Fibroblast of skin of left quadriceps (primary cell): ENCODE results near the gene KLHL35.
A peak's percentile ranks its signal among the peaks of the same experiment; 100 is the strongest.
"Not testable (repeated sequence)": the region's sequence is repeated elsewhere in the genome, so short reads cannot be mapped to it uniquely, and the experiment has no call there.

Experiments
- DNase-seq, 2 experiments: peaks; one replicate each; pipeline ENCODE4 v3.0.0-alpha.2; 2013; ENCODE audit warnings: low read depth in 2 of 2

Gene KLHL35

DNA sequence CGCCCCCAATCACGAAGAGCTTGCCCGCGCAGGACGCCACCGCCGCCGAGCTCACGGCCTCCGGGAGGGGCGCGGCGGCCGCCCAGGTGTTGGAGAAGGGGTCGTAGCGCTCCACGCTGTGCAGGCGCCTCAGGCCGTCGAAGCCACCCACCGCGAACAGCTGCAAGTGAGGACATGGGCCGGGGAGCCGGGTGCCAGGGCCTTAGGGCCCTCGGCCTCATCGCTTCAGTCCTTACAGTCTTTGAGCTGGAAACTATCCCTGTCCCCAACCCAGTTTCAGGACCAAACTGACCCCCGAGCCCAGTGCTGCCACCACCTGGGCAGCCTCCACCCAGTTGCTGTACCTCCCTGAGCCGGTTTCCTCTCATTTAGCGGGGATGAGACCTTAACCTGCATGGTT lies 7.6 kb downstream of the KLHL35 start:
- no peak for DNase-seq

DNA sequence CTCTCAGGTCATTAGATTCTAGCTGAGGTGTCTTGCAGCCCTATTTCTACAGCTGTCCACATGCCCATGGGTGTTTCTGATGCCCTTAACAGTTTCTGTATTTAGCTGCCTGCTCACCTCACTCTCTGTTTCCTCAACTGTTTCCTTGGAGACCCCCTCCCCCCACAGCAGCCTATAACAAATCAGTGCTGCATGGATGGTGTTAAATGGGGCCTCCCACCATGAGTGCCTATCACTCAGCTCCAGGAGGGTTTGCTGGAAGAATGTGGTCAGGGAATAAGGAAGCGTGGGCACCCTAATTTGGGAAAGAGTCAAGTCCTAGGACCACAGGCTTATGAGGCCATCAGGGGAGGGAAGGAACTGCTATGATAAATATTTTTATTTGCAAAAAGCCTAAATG lies 8.6 kb downstream of the KLHL35 start:
- DNase-seq: no peak

DNA sequence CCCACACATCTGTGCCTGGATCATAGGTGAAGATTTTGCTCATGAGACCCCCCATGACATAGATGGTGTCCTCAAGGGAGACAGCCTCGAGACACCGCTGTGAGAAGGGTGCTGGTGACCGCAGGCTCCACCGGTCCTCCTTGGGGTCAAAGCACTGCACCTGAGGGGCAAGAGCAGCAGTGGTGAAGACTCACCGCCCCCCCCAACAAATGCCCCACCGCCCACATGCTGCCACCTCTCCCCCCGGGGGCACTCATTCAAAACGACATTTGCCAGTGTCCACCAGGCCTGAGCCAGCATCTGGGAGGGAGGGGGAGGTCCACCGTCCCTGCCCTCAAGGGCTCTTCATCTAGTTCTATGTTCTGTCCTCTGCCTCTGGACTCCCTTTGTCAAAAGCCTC lies 9.3 kb downstream of the KLHL35 start:
- no peak for DNase-seq

DNA sequence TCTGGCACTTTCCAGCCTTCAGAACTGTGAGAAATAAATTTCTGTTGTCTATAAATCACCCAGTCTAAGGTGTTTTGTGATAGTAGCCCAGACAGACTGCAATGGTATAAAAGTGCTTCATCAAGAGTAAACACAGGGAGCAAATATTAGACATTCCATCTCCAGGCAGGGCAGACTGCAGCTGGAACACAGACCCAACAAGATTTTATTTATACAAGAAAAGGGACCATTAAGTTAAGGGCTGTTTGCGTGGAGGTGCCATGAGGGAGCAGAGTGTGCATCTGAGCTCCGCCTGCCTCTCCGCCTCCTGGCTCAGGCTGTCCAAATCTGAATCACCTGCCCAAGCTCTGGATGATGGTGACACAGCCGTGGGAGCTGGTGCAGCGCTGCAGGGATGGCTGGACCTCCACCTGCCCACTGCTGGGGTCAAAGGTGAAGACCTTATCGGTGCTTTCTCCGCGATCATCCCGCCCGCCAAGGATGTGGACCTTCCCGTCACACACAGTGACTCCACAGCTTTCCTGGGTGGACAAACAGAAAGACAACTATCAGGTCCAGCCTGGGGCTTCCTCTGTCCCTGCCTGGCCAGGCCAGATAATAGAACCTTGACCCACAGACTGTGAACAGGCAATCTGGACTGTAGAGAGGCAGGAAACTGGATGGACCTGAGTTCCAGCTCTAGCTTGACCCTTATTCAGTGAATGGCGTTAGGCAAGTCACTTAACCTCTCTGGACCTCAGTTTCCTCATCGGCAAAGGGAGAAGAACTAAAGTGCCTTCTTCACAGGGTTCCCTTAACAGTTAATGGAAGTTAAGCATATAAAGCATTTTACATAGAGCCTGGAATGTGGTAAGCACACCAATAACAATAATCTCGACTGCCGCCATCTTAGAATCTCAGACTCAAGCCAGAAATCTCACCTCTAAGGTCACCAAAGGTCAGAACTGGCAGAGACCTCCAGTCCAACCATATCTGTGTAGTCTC lies 10.5 kb downstream of the KLHL35 start:
- DNase-seq: no peak

DNA sequence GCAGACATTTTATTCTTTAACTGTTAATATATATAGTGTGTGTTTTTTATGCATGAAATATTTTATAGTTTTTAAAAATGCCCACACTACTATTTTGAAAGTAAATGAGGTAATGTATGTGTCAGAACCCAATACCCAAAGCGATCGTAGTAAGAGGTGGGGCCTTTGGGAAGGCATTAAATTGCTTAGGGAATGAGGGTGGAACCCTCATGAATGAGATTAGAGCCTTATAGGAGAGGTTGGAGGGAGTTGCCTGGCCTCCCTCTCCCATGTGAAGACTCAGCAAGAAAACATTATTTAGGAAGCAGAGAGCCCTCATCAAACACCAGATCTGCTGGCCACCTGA lies 11.1 kb downstream of the KLHL35 start:
- DNase-seq: no peak

DNA sequence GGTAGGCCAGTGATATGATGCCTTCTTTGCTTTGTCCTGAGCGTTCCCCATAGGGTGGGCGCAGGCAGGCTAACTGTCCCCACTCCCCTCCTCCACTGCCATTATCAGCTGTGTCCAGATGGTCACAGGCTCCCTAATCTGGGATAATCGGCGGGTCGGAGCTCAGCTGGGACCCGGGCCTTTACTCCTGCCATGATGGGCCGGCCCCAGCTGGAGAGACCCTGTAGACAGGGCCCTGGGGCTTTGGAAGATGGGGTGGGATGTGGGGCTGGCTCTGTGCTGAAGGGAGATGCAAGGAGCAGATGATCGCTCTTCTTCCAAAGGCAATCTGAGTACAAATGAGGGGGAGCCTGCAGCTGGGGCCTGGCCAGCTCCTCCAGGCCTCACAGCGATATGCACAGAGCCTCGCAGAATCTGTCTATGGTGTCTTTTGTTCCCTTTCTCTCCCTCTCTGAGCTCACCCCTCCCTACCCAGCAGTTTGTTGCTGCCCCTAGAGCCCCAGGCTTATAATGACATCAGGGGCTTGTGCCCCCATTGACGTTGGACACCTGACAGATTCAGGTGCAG lies 11.9 kb downstream of the KLHL35 start:
- DNase-seq: no peak

DNA sequence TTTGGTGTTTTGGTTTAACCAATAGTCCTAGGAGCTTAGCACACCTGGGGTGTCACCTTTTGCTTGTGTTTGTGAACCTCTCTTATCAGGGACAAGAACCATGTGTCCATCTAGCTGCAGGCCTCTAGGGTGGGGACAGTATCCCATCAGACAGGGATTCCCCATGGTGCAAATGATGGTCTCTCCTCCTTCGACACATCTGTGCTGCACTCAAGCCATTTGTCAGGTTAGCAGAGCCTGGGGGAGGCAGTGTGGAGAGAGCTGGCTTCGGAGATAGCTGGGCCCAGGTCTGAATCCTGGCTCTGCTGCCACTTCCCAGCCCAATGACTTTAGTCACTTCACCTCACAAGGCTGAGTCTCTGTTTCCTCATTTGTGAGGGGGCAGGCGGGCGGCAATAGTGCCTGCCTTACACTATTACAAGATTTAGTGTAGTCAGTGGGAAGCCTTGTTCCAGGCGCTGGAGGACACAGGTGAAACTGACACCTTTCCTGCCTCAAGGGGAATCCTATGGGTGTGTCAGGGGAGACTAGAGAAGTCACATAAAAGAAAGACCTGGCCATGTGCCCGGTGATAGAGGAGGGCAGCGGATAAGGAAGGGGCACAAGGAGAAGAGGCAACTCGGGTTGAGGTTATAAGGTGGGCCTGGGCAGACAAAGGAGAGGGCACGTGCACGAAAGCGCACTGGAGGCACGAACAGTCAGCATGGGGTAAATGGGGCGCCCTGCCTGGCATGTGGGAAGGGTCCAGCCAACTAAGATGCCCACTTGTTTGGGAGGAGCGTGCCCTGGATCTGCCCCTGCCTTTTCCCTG lies 12.6 kb downstream of the KLHL35 start:
- DNase-seq: no peak

DNA sequence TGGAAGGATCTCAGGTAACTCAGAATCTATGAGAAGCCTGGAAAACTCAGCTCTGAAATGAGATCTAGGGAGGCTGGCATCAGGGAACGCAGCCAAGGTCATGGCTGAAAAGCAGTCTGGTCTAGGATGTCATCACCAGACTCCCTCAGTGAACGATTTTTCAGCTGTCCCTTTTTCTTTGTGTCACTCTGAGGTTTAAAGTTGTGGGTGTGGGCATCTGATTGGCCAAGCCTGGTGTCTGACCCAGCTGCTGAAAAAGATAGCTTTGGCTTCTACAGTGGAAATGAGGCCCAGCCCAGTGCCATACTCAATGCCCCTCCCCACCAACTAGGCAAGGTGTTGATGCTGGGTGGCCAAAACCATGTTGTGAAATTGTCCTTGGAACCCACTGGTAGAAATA lies 19.1 kb downstream of the KLHL35 start:
- no peak for DNase-seq

DNA sequence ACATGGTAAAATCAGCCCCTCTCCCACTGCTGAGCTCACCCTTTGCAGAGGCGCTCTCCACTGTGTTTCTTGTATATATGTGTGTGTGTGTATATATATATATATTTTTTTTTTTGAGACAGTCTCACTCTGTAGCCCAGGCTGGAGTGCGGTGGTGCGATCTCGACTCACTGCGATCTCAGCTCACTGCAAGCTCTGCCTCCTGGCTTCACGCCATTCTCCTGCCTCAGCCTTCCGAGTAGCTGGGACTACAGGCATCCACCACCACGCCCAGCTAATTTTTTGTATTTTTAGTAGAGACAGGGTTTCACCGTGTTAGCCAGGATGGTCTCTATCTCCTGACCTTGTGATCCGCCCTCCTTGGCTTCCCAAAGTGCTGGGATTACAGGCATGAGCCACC lies 19.9 kb downstream of the KLHL35 start:
- not testable (repeated sequence) for DNase-seq

DNA sequence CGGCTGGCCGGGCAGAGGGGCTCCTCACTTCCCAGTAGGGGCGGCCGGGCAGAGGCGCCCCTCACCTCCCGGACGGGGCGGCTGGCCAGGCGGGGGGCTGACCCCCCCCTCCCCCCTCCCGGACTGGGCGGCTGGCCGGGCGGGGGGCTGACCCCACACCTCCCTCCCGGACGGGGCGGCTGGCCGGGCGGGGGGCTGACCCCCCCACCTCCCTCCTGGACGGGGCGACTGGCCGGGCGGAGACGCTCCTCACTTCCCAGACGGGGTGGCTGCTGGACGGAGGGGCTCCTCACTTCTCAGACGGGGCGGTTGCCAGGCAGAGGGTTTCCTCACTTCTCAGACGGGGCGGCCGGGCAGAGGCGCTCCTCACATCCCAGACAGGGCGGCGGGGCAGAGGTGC lies 23.0 kb downstream of the KLHL35 start:
- DNase-seq: not testable (repeated sequence)

DNA sequence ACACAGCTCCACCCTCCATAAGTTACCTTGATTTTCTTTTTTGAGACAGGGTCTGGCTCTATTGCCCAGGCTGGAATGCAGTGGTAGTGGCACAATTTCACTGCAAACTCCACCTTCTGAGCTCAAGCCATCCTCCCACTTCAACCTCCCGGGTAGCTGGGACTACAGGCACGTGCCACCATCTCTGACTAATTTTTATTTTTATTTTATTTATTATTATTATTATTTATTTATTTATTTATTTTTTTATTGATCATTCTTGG lies 24.1 kb downstream of the KLHL35 start:
- no peak for DNase-seq

DNA sequence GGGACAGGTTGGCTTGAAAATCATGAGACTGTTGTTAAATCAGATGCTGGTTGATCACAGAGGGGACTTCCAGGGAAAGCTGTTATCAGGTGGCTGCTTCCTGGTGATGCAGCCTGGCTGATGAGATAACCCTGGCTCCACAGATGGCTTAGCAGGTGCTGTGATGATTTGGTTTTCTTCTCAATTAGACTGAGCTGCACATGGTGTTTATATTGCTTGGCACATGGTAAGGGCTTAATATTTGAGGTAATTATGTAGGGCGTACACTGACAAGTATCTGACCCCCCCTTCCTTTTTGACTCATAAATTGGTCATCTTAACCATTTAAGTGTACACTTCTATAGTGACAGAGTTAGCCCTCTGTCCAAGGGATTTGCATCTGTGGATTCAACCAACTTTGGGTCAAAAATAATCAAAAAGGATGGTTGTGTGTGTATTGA lies 26.6 kb downstream of the KLHL35 start:
- no peak for DNase-seq

DNA sequence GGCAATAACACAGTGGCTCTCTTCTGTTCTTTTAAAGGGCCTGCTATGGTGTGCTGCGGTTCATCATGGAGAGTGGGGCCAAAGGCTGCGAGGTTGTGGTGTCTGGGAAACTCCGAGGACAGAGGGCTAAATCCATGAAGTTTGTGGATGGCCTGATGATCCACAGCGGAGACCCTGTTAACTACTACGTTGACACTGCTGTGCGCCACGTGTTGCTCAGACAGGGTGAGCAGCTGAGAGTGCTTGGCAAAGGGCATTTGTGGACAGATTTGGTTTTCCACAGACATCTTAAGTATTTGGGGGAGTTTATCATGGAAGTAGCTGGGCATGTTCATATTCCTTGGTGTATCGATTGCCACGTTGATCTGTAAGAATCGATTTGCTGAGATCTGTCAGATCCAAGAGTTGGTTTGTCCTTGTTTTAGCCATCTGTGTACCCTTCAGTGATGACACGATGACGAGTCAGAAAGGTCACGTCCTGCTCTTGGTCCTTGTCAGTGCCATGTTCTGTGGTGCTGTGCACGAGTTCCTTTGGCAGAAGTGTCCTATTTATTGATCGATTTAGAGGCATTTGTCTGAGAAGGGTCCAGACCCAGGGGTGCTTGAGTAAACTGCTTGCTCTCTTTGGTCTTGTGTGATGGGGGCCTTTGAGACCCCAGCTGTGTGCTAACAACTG lies 28.9 kb downstream of the KLHL35 start:
- DNase-seq: no peak

DNA sequence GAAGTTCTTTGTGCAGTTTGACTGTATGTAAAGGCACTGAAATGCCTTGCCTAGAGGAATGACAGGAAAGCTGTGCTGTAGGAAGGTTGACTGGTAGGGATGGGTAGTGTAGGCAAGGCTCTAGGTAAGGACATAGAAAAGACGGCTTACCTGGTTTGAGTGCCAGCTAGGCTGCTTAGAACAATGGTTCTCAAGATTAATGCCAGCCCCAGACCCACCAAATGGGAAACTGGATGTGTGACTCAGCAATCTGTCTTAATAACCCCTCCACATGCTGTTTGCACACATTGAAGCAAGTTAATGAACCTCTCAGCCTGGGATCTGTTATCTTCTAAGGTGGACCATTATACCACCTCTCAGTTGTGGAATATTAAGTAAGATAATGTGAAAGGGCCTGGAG lies 30.0 kb downstream of the KLHL35 start:
- DNase-seq: no peak

DNA sequence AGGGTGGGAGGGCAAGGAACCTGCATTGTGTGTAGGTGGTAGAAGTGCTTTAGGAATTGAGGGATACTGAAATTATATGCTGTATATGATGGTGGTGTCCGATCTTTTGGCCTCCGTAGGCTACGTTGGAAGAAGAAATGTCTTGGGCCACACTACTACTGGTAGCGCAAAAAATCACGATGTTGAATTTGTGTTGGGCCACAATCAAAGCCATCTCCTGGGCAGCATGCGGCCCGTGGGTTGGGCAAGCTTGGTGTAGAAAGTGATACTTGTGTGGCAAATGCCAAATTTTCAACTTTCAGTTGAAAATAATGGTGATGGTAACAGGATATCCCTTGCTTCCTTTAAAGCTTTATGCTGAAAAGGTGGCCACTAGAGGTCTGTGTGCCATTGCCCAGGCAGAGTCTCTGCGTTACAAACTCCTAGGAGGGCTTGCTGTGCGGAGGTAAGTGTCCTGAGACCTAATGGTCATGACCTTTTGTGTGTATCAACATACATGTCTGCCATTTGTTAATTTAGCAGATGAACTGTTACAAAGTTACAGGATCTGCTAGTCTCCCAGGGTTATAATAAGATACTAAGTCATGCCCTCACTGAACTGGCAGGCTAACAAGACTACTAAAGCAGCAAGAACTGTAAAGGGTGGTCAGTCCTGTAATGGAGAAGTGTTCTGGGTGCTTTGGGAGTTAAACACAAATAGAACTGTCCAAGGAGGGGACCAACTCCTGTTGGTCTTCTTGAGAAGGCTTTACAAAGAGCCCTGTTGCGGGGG lies 30.8 kb downstream of the KLHL35 start:
- no peak for DNase-seq

DNA sequence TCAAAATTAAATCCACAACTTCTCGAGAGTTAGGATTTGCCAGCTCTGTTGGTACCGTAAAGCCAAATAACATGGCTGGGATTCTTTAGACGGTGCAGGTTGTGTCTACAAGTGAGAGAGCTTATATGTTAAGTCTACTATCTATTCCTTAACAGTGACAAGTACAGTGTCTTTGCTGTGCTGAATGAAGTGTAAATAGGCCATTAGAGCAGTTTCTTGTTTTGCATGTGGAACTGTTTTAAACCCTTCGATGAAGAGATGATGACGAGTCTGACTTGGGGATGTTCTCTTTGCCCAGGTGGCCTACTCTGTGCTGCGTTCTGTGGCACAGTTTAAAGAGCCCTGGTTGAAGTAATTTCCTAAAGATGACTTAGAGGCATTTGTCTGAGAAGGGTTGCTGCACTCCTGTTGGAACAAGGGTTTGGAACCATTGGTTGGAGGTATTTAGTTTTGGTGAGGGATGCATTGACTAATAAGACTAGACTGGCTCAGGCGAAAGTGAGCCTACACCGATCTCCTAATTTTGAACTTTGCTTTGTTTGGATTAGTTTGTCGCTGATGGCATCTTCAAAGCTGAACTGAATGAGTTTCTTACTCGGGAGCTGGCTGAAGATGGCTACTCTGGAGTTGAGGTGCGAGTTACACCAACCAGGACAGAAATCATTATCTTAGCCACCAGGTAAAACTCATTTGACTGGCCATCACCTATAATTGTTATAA lies 32.7 kb downstream of the KLHL35 start:
- DNase-seq: no peak

DNA sequence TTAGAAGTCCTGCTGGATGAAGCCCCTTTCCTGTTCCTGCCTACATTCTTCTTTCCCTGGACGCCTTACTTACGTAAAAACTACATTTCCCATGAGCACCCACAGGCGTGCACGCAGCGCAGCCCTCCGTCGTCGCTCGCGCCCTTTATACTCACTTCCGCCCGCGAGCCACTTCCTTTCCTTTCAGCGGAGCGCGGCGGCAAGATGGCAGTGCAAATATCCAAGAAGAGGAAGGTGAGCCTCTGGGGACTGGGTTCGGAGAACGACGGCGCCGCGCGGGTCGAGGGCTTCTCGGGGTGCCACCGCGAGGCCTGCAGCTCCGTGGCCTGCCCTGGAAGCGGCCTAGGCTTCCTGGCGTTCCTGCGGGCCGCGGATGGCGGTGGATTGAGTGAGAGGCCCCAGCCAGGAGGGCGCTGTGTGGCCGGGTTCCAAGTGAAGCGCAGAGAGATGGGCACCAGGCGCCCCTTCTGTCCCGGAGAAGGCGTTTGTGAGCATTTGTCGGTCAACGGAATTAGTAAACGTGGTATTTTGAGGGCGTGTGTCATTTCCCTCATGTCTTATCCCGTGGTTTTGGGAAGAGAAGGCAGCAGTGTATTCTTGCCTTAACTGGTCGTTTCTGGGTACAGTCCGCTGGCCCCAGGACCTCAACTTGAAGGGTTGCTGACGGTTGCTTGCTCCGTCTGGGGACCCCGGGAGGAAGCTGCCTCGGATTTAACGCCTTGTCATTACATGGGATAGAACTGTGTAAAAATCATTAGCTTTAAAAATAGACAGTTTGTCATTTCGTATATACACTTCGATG lies 33.5 kb downstream of the KLHL35 start, which contains the start of gene RPS3:
Gene RPS3, plus strand, starts transcription at position 175 of the 802 bp plus-strand sequence. Its CDS starts 30 bp downstream, at position 205.
- peak; percentile 82 for DNase-seq

DNA sequence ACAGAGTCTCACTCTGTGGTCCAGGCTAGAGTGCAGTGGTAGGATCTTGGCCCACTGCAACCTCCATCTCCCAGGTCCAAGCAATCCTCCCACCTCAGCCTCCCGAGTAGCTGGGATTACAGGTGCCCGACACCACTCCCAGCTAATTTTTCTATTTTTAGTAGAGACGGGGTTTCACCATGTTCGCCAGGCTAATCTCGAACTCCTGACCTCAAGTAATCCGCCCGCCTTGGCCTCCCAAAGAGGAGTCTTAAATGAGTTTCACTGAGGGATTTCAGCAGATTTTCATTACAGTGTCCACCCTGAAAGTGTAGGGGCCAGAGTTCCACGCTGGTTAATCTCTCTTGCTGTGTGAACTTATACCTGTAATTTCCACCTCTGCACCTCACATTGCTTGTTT lies 34.1 kb downstream of the KLHL35 start:
- DNase-seq: no peak

DNA sequence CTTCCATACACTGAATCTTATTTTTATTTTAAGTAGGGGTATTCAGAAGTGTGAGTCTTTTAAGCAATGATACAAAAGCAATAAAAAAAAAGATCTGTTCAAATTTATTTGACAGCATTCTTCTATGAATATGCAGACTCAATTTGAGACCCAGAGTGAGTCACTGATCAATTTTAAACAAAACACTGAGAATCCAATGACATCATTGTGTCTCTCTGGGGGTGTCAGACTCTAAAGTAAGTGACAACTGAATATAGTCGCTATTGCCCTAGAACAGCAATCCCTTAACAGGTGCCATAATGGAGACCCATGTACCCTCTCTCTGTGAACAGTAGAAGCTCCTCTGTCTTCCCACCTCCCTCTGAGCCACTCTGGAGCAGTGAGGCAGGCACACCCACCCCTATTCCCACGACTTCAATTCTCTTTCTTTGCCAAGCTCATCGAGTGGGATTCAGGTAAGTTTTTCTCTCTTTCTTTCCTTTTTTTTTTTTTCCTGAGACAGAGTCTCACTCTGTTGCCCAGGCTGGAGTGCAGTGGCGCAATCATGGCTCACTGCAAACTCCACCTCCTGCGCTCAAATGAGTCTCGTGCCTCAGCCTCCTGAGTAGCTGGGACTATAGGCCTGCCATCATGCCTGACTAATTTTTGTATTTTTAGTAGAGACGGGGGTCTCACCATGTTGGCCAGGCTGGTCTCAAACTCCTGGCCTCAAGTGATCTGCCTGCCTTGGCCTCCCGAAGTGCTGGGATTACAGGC lies 38.7 kb downstream of the KLHL35 start:
- no peak for DNase-seq
